IMR-90 (cell line): ENCODE results near the gene GABRR1. TPM values are rescaled to one million over a fixed set of nuclear protein-coding genes. Genes with fewer than 3 reads are reported as not detected.

Experiments
- ATAC-seq: fragments of 200-7000 bp; cut with Tn5 transposase; 2 replicates; pipeline ENCODE4 v1.9.1; 2020; ENCODE audit warnings: low read depth, mild to moderate bottlenecking, moderate library complexity
- BruUV-seq: library from RNA; stranded (reverse); fragments of 400-500 nt; replicated peaks from 2 replicates; lab custom pipeline; 2021; lab: Mats Ljungman, UMichigan
- CTCF ChIA-PET: fragments of 300-600 bp; formaldehyde crosslinking; extraction: SDS; loops from one replicate; lab custom pipeline; 2021; ENCODE audit warnings: antibody characterized with exemption; lab: Yijun Ruan, JAX
- POLR2A ChIA-PET: fragments of 300-600 bp; sonication (Branson Sonifier 250); formaldehyde crosslinking; loops from one replicate; lab custom pipeline; 2022; ENCODE audit warnings: antibody characterized with exemption; ENCODE audit not compliant: unreplicated experiment; lab: Charles Lee
- DNase-seq: peaks from one replicate; pipeline ENCODE4 v3.0.0; 2013
- H2AFZ ChIP-seq: replicated peaks from 2 replicates; pipeline ENCODE3; 2013; ENCODE audit warnings: low read length, mild to moderate bottlenecking; ENCODE audit not compliant: poor library complexity
- H2AK5ac ChIP-seq: 2 replicates; pipeline ENCODE4 v1.6.1; 2013; ENCODE audit warnings: low read depth, low read length, inconsistent platforms
- H2AK9ac ChIP-seq: replicated peaks from 2 replicates; pipeline ENCODE3; 2013; ENCODE audit warnings: mild to moderate bottlenecking, low read depth, low read length, moderate library complexity; ENCODE audit not compliant: poor library complexity
- H2BK120ac ChIP-seq: 2 replicates; pipeline ENCODE4 v1.6.1; 2013; ENCODE audit warnings: low read depth, low read length, inconsistent platforms
- H2BK15ac ChIP-seq: 3 replicates; pipeline ENCODE4 v1.6.1; 2013; ENCODE audit warnings: low read depth, low read length, inconsistent platforms
- H2BK20ac ChIP-seq: 2 replicates; pipeline ENCODE4 v1.6.1; 2013; ENCODE audit warnings: low read depth, mild to moderate bottlenecking, inconsistent platforms, low read length, moderate library complexity
- H2BK5ac ChIP-seq: 2 replicates; pipeline ENCODE4 v1.6.1; 2013; ENCODE audit warnings: mild to moderate bottlenecking, low read depth, low read length, inconsistent platforms; ENCODE audit not compliant: poor library complexity, severe bottlenecking
- H3K14ac ChIP-seq: replicated peaks from 2 replicates; pipeline ENCODE4 v1.6.1; 2013; ENCODE audit warnings: low read depth, low read length, inconsistent platforms
- H3K18ac ChIP-seq: 2 replicates; pipeline ENCODE4 v1.6.1; 2013; ENCODE audit warnings: low read depth, low read length, control low read depth
- H3K23ac ChIP-seq: 2 replicates; pipeline ENCODE4 v1.6.1; 2013; ENCODE audit warnings: low read depth, low read length, inconsistent platforms
- H3K27ac ChIP-seq: 2 replicates; pipeline ENCODE4 v1.5.1; 2013; ENCODE audit warnings: mild to moderate bottlenecking, control low read depth, low read length; ENCODE audit not compliant: insufficient read depth
- H3K27me3 ChIP-seq: 2 replicates; pipeline ENCODE4 v1.6.1; 2013; ENCODE audit warnings: low read length; ENCODE audit not compliant: control insufficient read depth, insufficient read depth
- H3K36me3 ChIP-seq: 2 replicates; pipeline ENCODE4 v1.6.1; 2013; ENCODE audit warnings: low read length, mixed read lengths; ENCODE audit not compliant: control insufficient read depth, insufficient read depth
- H3K4ac ChIP-seq: 2 replicates; pipeline ENCODE4 v1.6.1; 2013; ENCODE audit warnings: low read depth, low read length, inconsistent platforms
- H3K4me1 ChIP-seq: 2 replicates; pipeline ENCODE4 v1.6.1; 2013; ENCODE audit warnings: low read length, mixed read lengths; ENCODE audit not compliant: control insufficient read depth, insufficient read depth
- H3K4me2 ChIP-seq: 2 replicates; pipeline ENCODE4 v1.6.1; 2013; ENCODE audit warnings: low read depth, mild to moderate bottlenecking, control low read depth, low read length, moderate library complexity
- H3K4me3 ChIP-seq: 2 replicates; pipeline ENCODE4 v1.5.1; 2013; ENCODE audit warnings: low read depth, mild to moderate bottlenecking, control low read depth, low read length, moderate library complexity; ENCODE audit not compliant: insufficient read depth
- H3K56ac ChIP-seq: 2 replicates; pipeline ENCODE4 v1.6.1; 2013; ENCODE audit warnings: low read length, inconsistent platforms; ENCODE audit not compliant: insufficient read depth; ENCODE audit errors: extremely low read depth
- H3K79me1 ChIP-seq, 2 experiments: 2 replicates each; pipeline ENCODE4 v1.6.1; 2013; ENCODE audit warnings: low read length in 2 of 2, inconsistent platforms in 1 of 2, low read depth in 1 of 2
- H3K9ac ChIP-seq: 2 replicates; pipeline ENCODE4 v1.6.1; 2013; ENCODE audit warnings: low read depth, low read length, control low read depth
- H3K9me1 ChIP-seq: 2 replicates; pipeline ENCODE4 v1.6.1; 2013; ENCODE audit warnings: low read length, inconsistent platforms; ENCODE audit not compliant: insufficient read depth
- H3K9me3 ChIP-seq: 2 replicates; pipeline ENCODE4 v1.6.1; 2013; ENCODE audit warnings: low read length; ENCODE audit not compliant: control insufficient read depth, insufficient read depth
- H4K20me1 ChIP-seq: 2 replicates; pipeline ENCODE4 v1.6.1; 2013; ENCODE audit warnings: low read length, inconsistent platforms; ENCODE audit not compliant: insufficient read depth
- H4K5ac ChIP-seq: 2 replicates; pipeline ENCODE4 v1.6.1; 2013; ENCODE audit warnings: mild to moderate bottlenecking, low read depth, low read length, control low read depth
- H4K8ac ChIP-seq, 2 experiments: 2 replicates each; pipeline ENCODE4 v1.6.1; 2013; ENCODE audit warnings: low read depth in 2 of 2, low read length in 2 of 2, control low read depth in 1 of 2, inconsistent platforms in 1 of 2
- H4K91ac ChIP-seq: 2 replicates; pipeline ENCODE4 v1.6.1; 2013; ENCODE audit warnings: low read depth, low read length, inconsistent platforms; ENCODE audit not compliant: insufficient read depth
- BHLHE40 ChIP-seq: fragments of 150-350 bp; IDR thresholded peaks from 2 replicates; pipeline ENCODE4 v1.6.1; 2016; ENCODE audit warnings: mild to moderate bottlenecking, low read depth, low read length
- CEBPB ChIP-seq: IDR thresholded peaks from 2 replicates; pipeline ENCODE4 v1.6.1; 2012; ENCODE audit warnings: low read depth, low read length, improper control_type of control experiment
- FOS ChIP-seq: fragments of 150-350 bp; IDR thresholded peaks from 2 replicates; pipeline ENCODE4 v1.6.1; 2016; ENCODE audit warnings: low read depth, low read length
- MXI1 ChIP-seq: IDR thresholded peaks from 2 replicates; pipeline ENCODE4 v1.6.1; 2012; ENCODE audit warnings: low read depth, mild to moderate bottlenecking, low read length, moderate library complexity, borderline replicate concordance
- RAD21 ChIP-seq: IDR thresholded peaks from 2 replicates; pipeline ENCODE4 v1.6.1; 2012; ENCODE audit warnings: low read length, improper control_type of control experiment
- RCOR1 ChIP-seq: IDR thresholded peaks from 2 replicates; pipeline ENCODE4 v1.6.1; 2012; ENCODE audit warnings: mild to moderate bottlenecking, low read length, improper control_type of control experiment; ENCODE audit not compliant: insufficient replicate concordance
- RFX5 ChIP-seq: IDR thresholded peaks from 2 replicates; pipeline ENCODE4 v1.8.0; 2012; ENCODE audit warnings: low read depth, mild to moderate bottlenecking, low read length, moderate library complexity
- WGBS, 2 experiments: methylation state at CpG; one replicate each; pipeline versions ENCODE4 v1.1.5 to v1.1.7; 2013; ENCODE audit warnings: missing lambda C conversion rate in 2 of 2; ENCODE audit not compliant: insufficient read length in 1 of 2; ENCODE audit errors: extremely low coverage in 2 of 2; 5-methylcytosine and 5-hydroxymethylcytosine counted together
- dilution Hi-C: fragments of 300-500 bp; cut with HindIII; formaldehyde crosslinking; loops from one replicate; pipeline ENCODE4 v1.14.3; 2018; ENCODE audit warnings: low sequenced_read_pairs; ENCODE audit not compliant: unreplicated experiment
- in situ Hi-C: fragments of 300-500 bp; cut with MboI; formaldehyde crosslinking; loops from 3 replicates; pipeline ENCODE4 v1.14.3; 2019; ENCODE audit warnings: low sequenced_read_pairs, inconsistent platforms, mixed read lengths
- intact Hi-C: fragments of 100-400 bp; cut with micrococcal nuclease; formaldehyde crosslinking; loops from 2 replicates; pipeline ENCODE4 v1.10.0; 2022
- polyA plus RNA-seq, 3 experiments: library from polyadenylated mRNA; depleted of rRNA; stranded (reverse); fragments of >200 nt; gene quantifications; 2 replicates each; pipeline ENCODE4 v1.2.3, GENCODE V29; 2012; ENCODE audit warnings: low replicate concordance in 1 of 3
- total RNA-seq: library from RNA; depleted of rRNA; stranded (reverse); fragments of >200 nt; gene quantifications from 2 replicates; pipeline ENCODE4 v1.2.3, GENCODE V29; 2012
- TF ChIP-seq, protein P1 (sequence below): conservative IDR thresholded peaks from 2 replicates; pipeline ENCODE4 v1.5.1; 2012; ENCODE audit warnings: mild to moderate bottlenecking, low read depth, low read length, improper control_type of control experiment
- TF ChIP-seq, protein P2 (sequence below): fragments of 150-350 bp; IDR thresholded peaks from 2 replicates; pipeline ENCODE4 v1.6.1; 2017; ENCODE audit warnings: mild to moderate bottlenecking, antibody characterized with exemption, low read length, low read depth

Gene GABRR1
- total and polyA plus RNA-seq, 2 of the 4 experiments (the other 2 are of a cell fraction), result not detected

DNA sequence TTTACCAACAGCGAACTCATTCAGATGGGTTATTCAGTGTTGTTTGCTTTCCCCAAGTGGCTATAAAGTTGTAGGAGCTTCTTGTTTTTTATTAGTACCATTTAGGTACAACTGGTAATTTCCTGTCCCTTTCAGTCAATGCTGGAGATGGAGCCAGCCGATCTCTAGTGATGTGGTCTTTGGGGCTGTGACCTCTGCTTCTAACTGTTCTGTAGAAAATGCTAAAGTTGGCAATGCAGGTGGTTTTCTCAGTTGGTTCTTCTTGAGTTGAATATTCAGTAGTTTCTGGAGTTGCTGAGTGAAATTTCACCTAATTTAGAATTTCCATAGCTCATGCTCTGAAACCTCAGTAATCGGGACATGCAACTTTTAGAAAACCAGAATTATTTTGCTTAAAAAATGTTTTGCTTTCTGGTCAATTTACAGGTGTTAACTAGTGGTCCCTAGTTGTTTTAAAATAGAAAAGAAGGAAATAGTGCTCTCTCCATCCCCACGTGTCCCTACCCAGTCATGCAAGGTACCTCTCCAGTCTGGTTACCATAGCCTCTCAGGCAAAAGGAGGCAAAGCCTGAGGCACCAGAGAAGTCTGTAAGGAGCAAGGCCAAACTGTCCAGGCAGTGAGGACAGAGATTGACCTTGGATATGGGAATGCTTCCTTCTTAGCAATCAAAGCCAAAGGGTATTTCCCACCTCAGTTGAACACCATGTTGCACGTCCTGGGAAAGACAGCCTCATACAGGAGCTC is 27.3 kb upstream of the GABRR1 start (continued):
- TF ChIP-seq RAD21, result no peak

DNA sequence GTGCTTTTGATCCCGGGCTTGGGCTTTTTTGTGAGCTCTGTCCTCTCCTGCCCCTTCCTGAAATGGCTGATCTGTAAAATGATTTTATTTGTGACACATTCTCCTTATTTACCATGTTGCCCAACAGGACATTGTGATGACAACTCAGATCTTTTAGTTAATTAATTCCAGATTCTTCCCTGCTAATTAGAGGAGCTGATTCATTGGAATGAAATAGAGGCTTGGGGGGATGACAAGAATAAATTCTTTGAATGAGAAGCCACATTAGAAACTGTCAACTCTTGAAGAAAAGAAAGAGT is 26.1 kb upstream of the GABRR1 start:
- in situ Hi-C loops, result loop anchor here (5.0 to 10.0 kb wide), 2 partner anchors 118 to 261 kb away; no protein-coding TSS in a partner anchor
- TF ChIP-seq RAD21 (no peak), MXI1 (no peak), RCOR1 (no peak), CEBPB (no peak), FOS (no peak), RFX5 (no peak), BHLHE40 (no peak)
- TF ChIP-seq, protein P1, sequence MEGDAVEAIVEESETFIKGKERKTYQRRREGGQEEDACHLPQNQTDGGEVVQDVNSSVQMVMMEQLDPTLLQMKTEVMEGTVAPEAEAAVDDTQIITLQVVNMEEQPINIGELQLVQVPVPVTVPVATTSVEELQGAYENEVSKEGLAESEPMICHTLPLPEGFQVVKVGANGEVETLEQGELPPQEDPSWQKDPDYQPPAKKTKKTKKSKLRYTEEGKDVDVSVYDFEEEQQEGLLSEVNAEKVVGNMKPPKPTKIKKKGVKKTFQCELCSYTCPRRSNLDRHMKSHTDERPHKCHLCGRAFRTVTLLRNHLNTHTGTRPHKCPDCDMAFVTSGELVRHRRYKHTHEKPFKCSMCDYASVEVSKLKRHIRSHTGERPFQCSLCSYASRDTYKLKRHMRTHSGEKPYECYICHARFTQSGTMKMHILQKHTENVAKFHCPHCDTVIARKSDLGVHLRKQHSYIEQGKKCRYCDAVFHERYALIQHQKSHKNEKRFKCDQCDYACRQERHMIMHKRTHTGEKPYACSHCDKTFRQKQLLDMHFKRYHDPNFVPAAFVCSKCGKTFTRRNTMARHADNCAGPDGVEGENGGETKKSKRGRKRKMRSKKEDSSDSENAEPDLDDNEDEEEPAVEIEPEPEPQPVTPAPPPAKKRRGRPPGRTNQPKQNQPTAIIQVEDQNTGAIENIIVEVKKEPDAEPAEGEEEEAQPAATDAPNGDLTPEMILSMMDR, result no peak
- TF ChIP-seq, protein P2, sequence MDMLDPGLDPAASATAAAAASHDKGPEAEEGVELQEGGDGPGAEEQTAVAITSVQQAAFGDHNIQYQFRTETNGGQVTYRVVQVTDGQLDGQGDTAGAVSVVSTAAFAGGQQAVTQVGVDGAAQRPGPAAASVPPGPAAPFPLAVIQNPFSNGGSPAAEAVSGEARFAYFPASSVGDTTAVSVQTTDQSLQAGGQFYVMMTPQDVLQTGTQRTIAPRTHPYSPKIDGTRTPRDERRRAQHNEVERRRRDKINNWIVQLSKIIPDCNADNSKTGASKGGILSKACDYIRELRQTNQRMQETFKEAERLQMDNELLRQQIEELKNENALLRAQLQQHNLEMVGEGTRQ, result no peak
- H3K4me2 ChIP-seq, result no peak overlapping the region

More for the DNA sequence above, 26.1 kb upstream of the GABRR1 start:
- Histone ChIP-seq H3K9me3 (no peaks in the 10 kb centered on the region), H3K4ac (no peak overlapping the region), H4K5ac (no peak overlapping the region), H3K36me3 (no peaks in the 10 kb centered on the region), H2BK20ac (no peak overlapping the region), H2BK15ac (no peak overlapping the region), H2BK120ac (no peak overlapping the region), H3K56ac (no peak overlapping the region), H2AK9ac (no peak overlapping the region), H3K4me3 (no peak overlapping the region), H2BK5ac (no peak overlapping the region), H2AFZ (no peak overlapping the region), H3K18ac (no peak overlapping the region), H4K8ac (no peak overlapping the region), H3K4me1 (no peaks in the 10 kb centered on the region), H3K27me3 (peaks cover 18% of the 10 kb centered on the region), H3K14ac (no peak overlapping the region), H3K9ac (no peak overlapping the region), H3K9me1 (no peaks in the 10 kb centered on the region), H2AK5ac (no peak overlapping the region), H4K20me1 (no peaks in the 10 kb centered on the region), H4K91ac (no peak overlapping the region), H3K79me1 (no peaks in the 10 kb centered on the region), H3K27ac (no peak overlapping the region), H3K23ac (no peak overlapping the region)
- dilution Hi-C loops, result no loop called here
- DNase-seq (no peak), ATAC-seq (no peak)
- ChIA-PET POLR2A (interaction anchor here (1.0 kb wide), 1 partner anchor 163 kb away, joined by 4 read pairs; the partner anchor contains the start of gene PNRC1), CTCF (interaction anchor here (0.7 to 1.5 kb wide), 3 partner anchors 120 to 261 kb away, joined by 3 to 7 read pairs (median 5); no protein-coding TSS in a partner anchor)
- no CpG with 5 or more reads among the region's 1 CpG for WGBS, 2 experiments
- no TSS peak for BruUV-seq
- intact Hi-C loops, result no loop called here
